Measurements from ENCODE around the gene COP1.

DNA sequence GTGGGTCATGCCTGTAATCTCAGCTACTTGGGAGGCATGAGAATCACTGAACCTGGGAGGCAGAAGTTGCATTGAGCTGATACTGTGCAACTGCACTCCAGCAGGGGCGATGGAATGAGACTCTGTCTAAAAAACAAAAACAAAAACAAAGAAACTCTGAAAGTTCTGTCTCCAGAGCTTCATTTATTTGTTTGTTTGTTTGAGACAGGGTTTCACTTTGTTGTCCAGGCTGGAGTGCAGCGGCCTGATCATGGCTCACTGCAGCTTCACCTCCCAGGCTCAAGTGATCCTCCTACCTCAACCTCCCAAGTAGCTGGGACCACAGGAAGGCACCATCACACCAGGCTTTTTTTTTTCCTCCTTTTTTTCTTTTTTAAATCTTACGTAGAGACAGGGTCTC lies 271.9 kb downstream of the COP1 start:
- TF ChIP-seq EZH2 (IDR thresholded peaks at IDR 0.05; ENCODE audit: low read depth, low read length, severe bottlenecking) (no peak), POLR2A (IDR thresholded peaks at IDR 0.05; ENCODE audit: control extremely low read depth in 1 of 2, low read depth in 2 of 2, low read length in 2 of 2) (no peak), EP300 (IDR thresholded peaks at IDR 0.05; ENCODE audit: borderline replicate concordance in 1 of 2, low read depth in 2 of 2, low read length in 2 of 2) (no peak), CBX5 (IDR thresholded peaks at IDR 0.05; ENCODE audit: low read depth, low read length) (no peak), CHD1 (IDR thresholded peaks at IDR 0.05; ENCODE audit: low read depth, low read length) (no peak), TAF1 (IDR thresholded peaks at IDR 0.05; ENCODE audit: low read depth, low read length) (no peak), CHD2 (IDR thresholded peaks at IDR 0.05; ENCODE audit: low read length) (no peak), KDM5A (IDR thresholded peaks at IDR 0.05; ENCODE audit: low read length) (no peak), ASH2L (IDR thresholded peaks at IDR 0.05; ENCODE audit: low read length) (no peak), POLR2AphosphoS5 (IDR thresholded peaks at IDR 0.05; ENCODE audit: low read depth, low read length) (no peak), TEAD4 (IDR thresholded peaks at IDR 0.05; ENCODE audit: low read depth, low read length) (no peak), SUZ12 (IDR thresholded peaks at IDR 0.05; ENCODE audit: low read length) (no peak)
- TF ChIP-seq, protein P1, sequence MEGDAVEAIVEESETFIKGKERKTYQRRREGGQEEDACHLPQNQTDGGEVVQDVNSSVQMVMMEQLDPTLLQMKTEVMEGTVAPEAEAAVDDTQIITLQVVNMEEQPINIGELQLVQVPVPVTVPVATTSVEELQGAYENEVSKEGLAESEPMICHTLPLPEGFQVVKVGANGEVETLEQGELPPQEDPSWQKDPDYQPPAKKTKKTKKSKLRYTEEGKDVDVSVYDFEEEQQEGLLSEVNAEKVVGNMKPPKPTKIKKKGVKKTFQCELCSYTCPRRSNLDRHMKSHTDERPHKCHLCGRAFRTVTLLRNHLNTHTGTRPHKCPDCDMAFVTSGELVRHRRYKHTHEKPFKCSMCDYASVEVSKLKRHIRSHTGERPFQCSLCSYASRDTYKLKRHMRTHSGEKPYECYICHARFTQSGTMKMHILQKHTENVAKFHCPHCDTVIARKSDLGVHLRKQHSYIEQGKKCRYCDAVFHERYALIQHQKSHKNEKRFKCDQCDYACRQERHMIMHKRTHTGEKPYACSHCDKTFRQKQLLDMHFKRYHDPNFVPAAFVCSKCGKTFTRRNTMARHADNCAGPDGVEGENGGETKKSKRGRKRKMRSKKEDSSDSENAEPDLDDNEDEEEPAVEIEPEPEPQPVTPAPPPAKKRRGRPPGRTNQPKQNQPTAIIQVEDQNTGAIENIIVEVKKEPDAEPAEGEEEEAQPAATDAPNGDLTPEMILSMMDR (IDR thresholded peaks at IDR 0.05; ENCODE audit: control extremely low read depth in 1 of 3, insufficient read depth in 1 of 3, low read depth in 1 of 3, low read length in 3 of 3): no peak
- TF ChIP-seq, protein P2, sequence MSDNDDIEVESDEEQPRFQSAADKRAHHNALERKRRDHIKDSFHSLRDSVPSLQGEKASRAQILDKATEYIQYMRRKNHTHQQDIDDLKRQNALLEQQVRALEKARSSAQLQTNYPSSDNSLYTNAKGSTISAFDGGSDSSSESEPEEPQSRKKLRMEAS (IDR thresholded peaks at IDR 0.05): no peak
